Measurements from ENCODE around the gene ACOT2.
"Not testable (repeated sequence)": the region's sequence is repeated elsewhere in the genome, so short reads cannot be mapped to it uniquely, and the experiment has no call there.

GRCh38 chr14:73562256-73562655 is 6.8 kb upstream of the ACOT2 start:
- TF ChIP-seq CTCF (IDR thresholded peaks at IDR 0.05); NPAS2 (CRISPR knock-in tag; IDR thresholded peaks at IDR 0.05; ENCODE audit: borderline replicate concordance); CBX8 (IDR thresholded peaks at IDR 0.05); USF2 (IDR thresholded peaks at IDR 0.05); HOXA7 (CRISPR knock-in tag; IDR thresholded peaks at IDR 0.05); REST (IDR thresholded peaks at IDR 0.05); MAX (IDR thresholded peaks at IDR 0.05); POLR2A (IDR thresholded peaks at IDR 0.05; ENCODE audit: low read length); BCL3 (IDR thresholded peaks at IDR 0.05): not testable (repeated sequence)

Data from A549 (cell line).